WTC11 (cell line): Measurements from ENCODE around the gene CATSPERB. TPM values are rescaled to one million over a fixed set of nuclear protein-coding genes. Genes with fewer than 3 reads are reported as not detected.

ENCODE experiments used
- ATAC-seq: fragments of 200-7000 bp; cut with Tn5 transposase; 2 replicates; pipeline ENCODE4 v1.10.0; 2021; ENCODE audit warnings: mild to moderate bottlenecking, moderate library complexity
- CTCF ChIA-PET: fragments of 300-600 bp; sonication (Branson Sonifier 250); formaldehyde crosslinking; loops from one replicate; lab custom pipeline; 2021; ENCODE audit warnings: antibody characterized with exemption; lab: Charles Lee
- POLR2A ChIA-PET: fragments of 350-600 bp; sonication (Branson Sonifier 250); formaldehyde crosslinking; loops from one replicate; lab custom pipeline; 2021; ENCODE audit warnings: antibody characterized with exemption; lab: Charles Lee
- DNase-seq: peaks from one replicate; pipeline ENCODE4 v3.0.0; 2021; ENCODE audit warnings: low spot score
- H3K27ac Mint-ChIP-seq: 2 replicates; pipeline ENCODE4 v1.8.0; 2021; ENCODE audit warnings: mixed read lengths
- H3K27me3 Mint-ChIP-seq: 2 replicates; pipeline ENCODE4 v1.8.0; 2021; ENCODE audit warnings: low read depth, mild to moderate bottlenecking, moderate library complexity, mixed read lengths
- H3K36me3 Mint-ChIP-seq: 2 replicates; pipeline ENCODE4 v1.8.0; 2021; ENCODE audit warnings: mixed read lengths
- H3K4me1 Mint-ChIP-seq: 2 replicates; pipeline ENCODE4 v1.8.0; 2022; ENCODE audit warnings: mixed read lengths
- H3K4me3 Mint-ChIP-seq: 2 replicates; pipeline ENCODE4 v1.8.0; 2021; ENCODE audit warnings: mild to moderate bottlenecking, moderate library complexity, mixed read lengths
- H3K9me3 Mint-ChIP-seq: 2 replicates; pipeline ENCODE4 v1.8.0; 2021; ENCODE audit warnings: mixed read lengths
- FOXK1 ChIP-seq: sonication (generic); formaldehyde crosslinking; IDR thresholded peaks from 2 replicates; pipeline ENCODE4 v1.8.0; 2022; ENCODE audit warnings: mild to moderate bottlenecking, moderate library complexity, missing genetic modification reagents
- HMGA2 ChIP-seq: fragments of 250-450 bp; sonication (Bioruptor Pico); IDR thresholded peaks from 2 replicates; pipeline ENCODE4 v1.4.0; 2021; ENCODE audit warnings: mild to moderate bottlenecking, moderate library complexity
- KAT7 ChIP-seq: sonication (generic); formaldehyde crosslinking; IDR thresholded peaks from 2 replicates; pipeline ENCODE4 v1.8.1; 2023; ENCODE audit warnings: missing genetic modification reagents, mild to moderate bottlenecking, borderline replicate concordance
- NFE2L1 ChIP-seq: sonication (generic); formaldehyde crosslinking; IDR thresholded peaks from 2 replicates; pipeline ENCODE4 v1.8.1; 2023; ENCODE audit warnings: missing genetic modification reagents
- PRRX2 ChIP-seq: fragments of 250-450 bp; sonication (Bioruptor Pico); IDR thresholded peaks from 2 replicates; pipeline ENCODE4 v1.8.0; 2021; ENCODE audit warnings: mild to moderate bottlenecking
- RELA ChIP-seq: sonication (generic); formaldehyde crosslinking; IDR thresholded peaks from 2 replicates; pipeline ENCODE4 v1.8.1; 2022; ENCODE audit warnings: missing genetic modification reagents, mild to moderate bottlenecking, borderline replicate concordance
- SOX15 ChIP-seq: fragments of 250-450 bp; sonication (Bioruptor Pico); IDR thresholded peaks from 2 replicates; pipeline ENCODE4 v1.9.0; 2021; ENCODE audit warnings: mild to moderate bottlenecking
- TEAD1 ChIP-seq: sonication (generic); formaldehyde crosslinking; IDR thresholded peaks from 2 replicates; pipeline ENCODE4 v1.8.0; 2022; ENCODE audit warnings: mild to moderate bottlenecking, missing genetic modification reagents
- ZNF396 ChIP-seq: fragments of 250-450 bp; sonication (Bioruptor Pico); IDR thresholded peaks from 2 replicates; pipeline ENCODE4 v1.8.0; 2021; ENCODE audit warnings: mild to moderate bottlenecking, moderate library complexity, borderline replicate concordance
- ZNF416 ChIP-seq: fragments of 250-450 bp; sonication (Bioruptor Pico); IDR thresholded peaks from 2 replicates; pipeline ENCODE4 v1.9.0; 2021; ENCODE audit warnings: mild to moderate bottlenecking, inconsistent platforms
- ZNF671 ChIP-seq: fragments of 250-450 bp; sonication (Bioruptor Pico); IDR thresholded peaks from 2 replicates; pipeline ENCODE4 v1.8.0; 2021; ENCODE audit warnings: mild to moderate bottlenecking
- total RNA-seq: library from RNA; stranded (reverse); gene quantifications from 3 replicates; pipeline ENCODE4 v1.2.3, GENCODE V29; 2021
- TF ChIP-seq, protein P1 (sequence below): fragments of 250-450 bp; sonication (Bioruptor Pico); IDR thresholded peaks from 2 replicates; pipeline ENCODE4 v1.9.0; 2021; ENCODE audit warnings: mild to moderate bottlenecking, borderline replicate concordance
- TF ChIP-seq, protein P2 (sequence below): sonication (generic); formaldehyde crosslinking; IDR thresholded peaks from 2 replicates; pipeline ENCODE4 v1.8.0; 2022; ENCODE audit warnings: missing genetic modification reagents
- TF ChIP-seq, protein P3 (sequence below): sonication (generic); formaldehyde crosslinking; IDR thresholded peaks from 2 replicates; pipeline ENCODE4 v1.8.0; 2023; ENCODE audit warnings: mild to moderate bottlenecking, missing genetic modification reagents

CATSPERB gene
- total RNA-seq, 1 experiment from 2014 or later: 0.11 TPM

DNA sequence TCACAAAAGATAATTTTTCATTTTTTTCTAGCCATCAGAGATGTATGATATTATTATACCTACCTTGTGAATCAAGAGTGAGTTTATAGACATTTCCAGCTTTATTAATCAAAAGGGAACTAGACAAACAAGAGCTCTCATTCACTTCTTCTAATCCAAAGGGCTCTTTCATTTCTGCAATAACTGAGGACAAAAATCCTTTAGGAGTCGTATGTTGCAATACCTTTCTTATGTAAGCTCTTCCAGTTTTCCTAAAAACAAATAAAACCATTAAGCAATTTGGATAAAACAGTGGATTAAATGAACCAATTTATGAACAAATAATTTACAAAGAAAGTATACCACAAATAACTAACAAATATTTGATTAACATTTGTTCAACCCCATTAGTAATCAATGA is 107.1 kb downstream of the CATSPERB start (continued):
- TF ChIP-seq SOX15 (CRISPR knock-in tag) (no peak), ZNF671 (CRISPR knock-in tag) (no peak), NFE2L1 (CRISPR knock-in tag) (no peak), KAT7 (CRISPR knock-in tag) (no peak), PRRX2 (CRISPR knock-in tag) (no peak)

DNA sequence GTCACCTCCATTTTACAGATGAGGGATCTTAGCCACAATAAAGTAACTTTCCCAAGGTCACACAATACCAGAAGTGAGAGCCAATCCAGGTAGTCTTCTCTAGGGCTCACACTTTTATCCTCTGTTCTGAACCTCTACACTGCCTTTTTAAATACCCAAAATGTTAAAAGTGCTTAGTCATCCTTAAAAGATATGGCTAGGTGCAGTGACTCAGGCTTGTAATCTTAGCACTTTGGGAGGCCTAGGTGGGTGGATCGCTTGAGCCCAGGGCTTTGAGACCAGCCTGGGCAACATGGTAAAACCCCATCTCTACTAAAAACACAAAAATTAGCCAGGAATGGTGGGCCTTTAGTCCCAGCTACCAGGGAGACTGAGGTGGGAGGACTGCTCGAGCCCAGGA is 117.7 kb downstream of the CATSPERB start:
- peaks cover 23% of the 10 kb centered on the region for H3K9me3 Mint-ChIP-seq
- H3K27ac Mint-ChIP-seq: no peak overlapping the region
- no peak for DNase-seq
- TF ChIP-seq FOXK1 (CRISPR knock-in tag) (no peak), ZNF416 (CRISPR knock-in tag) (no peak), HMGA2 (CRISPR knock-in tag) (no peak), PRRX2 (CRISPR knock-in tag) (no peak), TEAD1 (CRISPR knock-in tag) (no peak), RELA (CRISPR knock-in tag) (no peak), ZNF396 (CRISPR knock-in tag) (no peak)
- TF ChIP-seq, protein P1, sequence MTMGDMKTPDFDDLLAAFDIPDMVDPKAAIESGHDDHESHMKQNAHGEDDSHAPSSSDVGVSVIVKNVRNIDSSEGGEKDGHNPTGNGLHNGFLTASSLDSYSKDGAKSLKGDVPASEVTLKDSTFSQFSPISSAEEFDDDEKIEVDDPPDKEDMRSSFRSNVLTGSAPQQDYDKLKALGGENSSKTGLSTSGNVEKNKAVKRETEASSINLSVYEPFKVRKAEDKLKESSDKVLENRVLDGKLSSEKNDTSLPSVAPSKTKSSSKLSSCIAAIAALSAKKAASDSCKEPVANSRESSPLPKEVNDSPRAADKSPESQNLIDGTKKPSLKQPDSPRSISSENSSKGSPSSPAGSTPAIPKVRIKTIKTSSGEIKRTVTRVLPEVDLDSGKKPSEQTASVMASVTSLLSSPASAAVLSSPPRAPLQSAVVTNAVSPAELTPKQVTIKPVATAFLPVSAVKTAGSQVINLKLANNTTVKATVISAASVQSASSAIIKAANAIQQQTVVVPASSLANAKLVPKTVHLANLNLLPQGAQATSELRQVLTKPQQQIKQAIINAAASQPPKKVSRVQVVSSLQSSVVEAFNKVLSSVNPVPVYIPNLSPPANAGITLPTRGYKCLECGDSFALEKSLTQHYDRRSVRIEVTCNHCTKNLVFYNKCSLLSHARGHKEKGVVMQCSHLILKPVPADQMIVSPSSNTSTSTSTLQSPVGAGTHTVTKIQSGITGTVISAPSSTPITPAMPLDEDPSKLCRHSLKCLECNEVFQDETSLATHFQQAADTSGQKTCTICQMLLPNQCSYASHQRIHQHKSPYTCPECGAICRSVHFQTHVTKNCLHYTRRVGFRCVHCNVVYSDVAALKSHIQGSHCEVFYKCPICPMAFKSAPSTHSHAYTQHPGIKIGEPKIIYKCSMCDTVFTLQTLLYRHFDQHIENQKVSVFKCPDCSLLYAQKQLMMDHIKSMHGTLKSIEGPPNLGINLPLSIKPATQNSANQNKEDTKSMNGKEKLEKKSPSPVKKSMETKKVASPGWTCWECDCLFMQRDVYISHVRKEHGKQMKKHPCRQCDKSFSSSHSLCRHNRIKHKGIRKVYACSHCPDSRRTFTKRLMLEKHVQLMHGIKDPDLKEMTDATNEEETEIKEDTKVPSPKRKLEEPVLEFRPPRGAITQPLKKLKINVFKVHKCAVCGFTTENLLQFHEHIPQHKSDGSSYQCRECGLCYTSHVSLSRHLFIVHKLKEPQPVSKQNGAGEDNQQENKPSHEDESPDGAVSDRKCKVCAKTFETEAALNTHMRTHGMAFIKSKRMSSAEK (CRISPR knock-in tag): no peak
- TF ChIP-seq, protein P2, sequence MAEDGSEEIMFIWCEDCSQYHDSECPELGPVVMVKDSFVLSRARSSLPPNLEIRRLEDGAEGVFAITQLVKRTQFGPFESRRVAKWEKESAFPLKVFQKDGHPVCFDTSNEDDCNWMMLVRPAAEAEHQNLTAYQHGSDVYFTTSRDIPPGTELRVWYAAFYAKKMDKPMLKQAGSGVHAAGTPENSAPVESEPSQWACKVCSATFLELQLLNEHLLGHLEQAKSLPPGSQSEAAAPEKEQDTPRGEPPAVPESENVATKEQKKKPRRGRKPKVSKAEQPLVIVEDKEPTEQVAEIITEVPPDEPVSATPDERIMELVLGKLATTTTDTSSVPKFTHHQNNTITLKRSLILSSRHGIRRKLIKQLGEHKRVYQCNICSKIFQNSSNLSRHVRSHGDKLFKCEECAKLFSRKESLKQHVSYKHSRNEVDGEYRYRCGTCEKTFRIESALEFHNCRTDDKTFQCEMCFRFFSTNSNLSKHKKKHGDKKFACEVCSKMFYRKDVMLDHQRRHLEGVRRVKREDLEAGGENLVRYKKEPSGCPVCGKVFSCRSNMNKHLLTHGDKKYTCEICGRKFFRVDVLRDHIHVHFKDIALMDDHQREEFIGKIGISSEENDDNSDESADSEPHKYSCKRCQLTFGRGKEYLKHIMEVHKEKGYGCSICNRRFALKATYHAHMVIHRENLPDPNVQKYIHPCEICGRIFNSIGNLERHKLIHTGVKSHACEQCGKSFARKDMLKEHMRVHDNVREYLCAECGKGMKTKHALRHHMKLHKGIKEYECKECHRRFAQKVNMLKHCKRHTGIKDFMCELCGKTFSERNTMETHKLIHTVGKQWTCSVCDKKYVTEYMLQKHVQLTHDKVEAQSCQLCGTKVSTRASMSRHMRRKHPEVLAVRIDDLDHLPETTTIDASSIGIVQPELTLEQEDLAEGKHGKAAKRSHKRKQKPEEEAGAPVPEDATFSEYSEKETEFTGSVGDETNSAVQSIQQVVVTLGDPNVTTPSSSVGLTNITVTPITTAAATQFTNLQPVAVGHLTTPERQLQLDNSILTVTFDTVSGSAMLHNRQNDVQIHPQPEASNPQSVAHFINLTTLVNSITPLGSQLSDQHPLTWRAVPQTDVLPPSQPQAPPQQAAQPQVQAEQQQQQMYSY (CRISPR knock-in tag): no peak
- TF ChIP-seq, protein P3, sequence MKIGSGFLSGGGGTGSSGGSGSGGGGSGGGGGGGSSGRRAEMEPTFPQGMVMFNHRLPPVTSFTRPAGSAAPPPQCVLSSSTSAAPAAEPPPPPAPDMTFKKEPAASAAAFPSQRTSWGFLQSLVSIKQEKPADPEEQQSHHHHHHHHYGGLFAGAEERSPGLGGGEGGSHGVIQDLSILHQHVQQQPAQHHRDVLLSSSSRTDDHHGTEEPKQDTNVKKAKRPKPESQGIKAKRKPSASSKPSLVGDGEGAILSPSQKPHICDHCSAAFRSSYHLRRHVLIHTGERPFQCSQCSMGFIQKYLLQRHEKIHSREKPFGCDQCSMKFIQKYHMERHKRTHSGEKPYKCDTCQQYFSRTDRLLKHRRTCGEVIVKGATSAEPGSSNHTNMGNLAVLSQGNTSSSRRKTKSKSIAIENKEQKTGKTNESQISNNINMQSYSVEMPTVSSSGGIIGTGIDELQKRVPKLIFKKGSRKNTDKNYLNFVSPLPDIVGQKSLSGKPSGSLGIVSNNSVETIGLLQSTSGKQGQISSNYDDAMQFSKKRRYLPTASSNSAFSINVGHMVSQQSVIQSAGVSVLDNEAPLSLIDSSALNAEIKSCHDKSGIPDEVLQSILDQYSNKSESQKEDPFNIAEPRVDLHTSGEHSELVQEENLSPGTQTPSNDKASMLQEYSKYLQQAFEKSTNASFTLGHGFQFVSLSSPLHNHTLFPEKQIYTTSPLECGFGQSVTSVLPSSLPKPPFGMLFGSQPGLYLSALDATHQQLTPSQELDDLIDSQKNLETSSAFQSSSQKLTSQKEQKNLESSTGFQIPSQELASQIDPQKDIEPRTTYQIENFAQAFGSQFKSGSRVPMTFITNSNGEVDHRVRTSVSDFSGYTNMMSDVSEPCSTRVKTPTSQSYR: no peak
- TF ChIP-seq, all 79 proteins: peak for 0
- Mint-ChIP-seq H3K36me3 (peaks cover 18% of the 10 kb centered on the region), H3K4me3 (no peak overlapping the region), H3K4me1 (no peaks in the 10 kb centered on the region), H3K27me3 (no peaks in the 10 kb centered on the region)
- POLR2A ChIA-PET: no interaction called here
- CTCF ChIA-PET: no interaction called here
- no peak for ATAC-seq
